CD4-positive, CD25-positive, alpha-beta regulatory T cell (primary cell): ENCODE results near the gene AHI1. TPM values are rescaled to one million over a fixed set of nuclear protein-coding genes. Genes with fewer than 3 reads are reported as not detected.
A peak's percentile ranks its signal among the peaks of the same experiment; 100 is the strongest.

Source experiments
- ATAC-seq, 2 donors: fragments of 150-1000 bp; cut with Tn5 transposase; one replicate each; pipeline ENCODE4 v1.10.0; 2021; ENCODE audit warnings: low read depth in 2 of 2, moderate number of reproducible peaks in 2 of 2, moderate library complexity in 1 of 2
- DNase-seq, 3 donors: peaks; one replicate each; pipeline versions ENCODE4 v3.0.0 to v3.0.0-alpha.2; 2012 to 2022; ENCODE audit warnings: mixed read lengths in 1 of 3
- H3K27ac ChIP-seq: one replicate; pipeline ENCODE4 v1.7.0; 2013; ENCODE audit warnings: mild to moderate bottlenecking, low read length; ENCODE audit not compliant: insufficient read depth, poor library complexity, severe bottlenecking
- H3K27me3 ChIP-seq: one replicate; pipeline ENCODE4 v1.7.0; 2013; ENCODE audit warnings: low read length; ENCODE audit not compliant: control insufficient read depth, insufficient read depth
- H3K36me3 ChIP-seq: one replicate; pipeline ENCODE4 v1.7.0; 2013; ENCODE audit warnings: mild to moderate bottlenecking, low read length, moderate library complexity; ENCODE audit not compliant: control insufficient read depth, insufficient read depth
- H3K4me1 ChIP-seq: 2 replicates; pipeline ENCODE4 v1.7.0; 2013; ENCODE audit warnings: mild to moderate bottlenecking, low read length; ENCODE audit not compliant: insufficient read depth, control insufficient read depth, poor library complexity, severe bottlenecking
- H3K4me3 ChIP-seq: one replicate; pipeline ENCODE4 v1.7.0; 2013; ENCODE audit warnings: low read depth, mild to moderate bottlenecking, low read length, moderate library complexity
- H3K9me3 ChIP-seq, 2 experiments: 1 replicate in 1 of 2; 2 replicates in 1 of 2; pipeline ENCODE4 v1.7.0; 2013; ENCODE audit warnings: low read length in 2 of 2, mild to moderate bottlenecking in 1 of 2, moderate library complexity in 1 of 2; ENCODE audit not compliant: control insufficient read depth in 2 of 2
- H3K27ac Mint-ChIP-seq, 3 donors: one replicate each; pipeline ENCODE4 v1.8.0; 2020 to 2022; ENCODE audit warnings: mild to moderate bottlenecking in 3 of 3, mixed read lengths in 3 of 3, moderate library complexity in 2 of 3
- H3K27me3 Mint-ChIP-seq: one replicate; pipeline ENCODE4 v1.8.0; 2022; ENCODE audit warnings: mild to moderate bottlenecking, mixed read lengths
- H3K36me3 Mint-ChIP-seq: one replicate; pipeline ENCODE4 v1.8.0; 2020; ENCODE audit warnings: mixed read lengths
- H3K4me1 Mint-ChIP-seq, 4 donors: one replicate each; pipeline ENCODE4 v1.8.0; 2020 to 2022; ENCODE audit warnings: mixed read lengths in 4 of 4, mild to moderate bottlenecking in 1 of 4
- H3K4me3 Mint-ChIP-seq, 4 donors: one replicate each; pipeline ENCODE4 v1.8.0; 2020 to 2022; ENCODE audit warnings: mild to moderate bottlenecking in 4 of 4, mixed read lengths in 4 of 4, moderate library complexity in 3 of 4
- H3K9me3 Mint-ChIP-seq, 7 donors: one replicate each; pipeline ENCODE4 v1.8.0; 2020 to 2022; ENCODE audit warnings: mixed read lengths in 7 of 7, mild to moderate bottlenecking in 3 of 7, moderate library complexity in 2 of 7
- polyA plus RNA-seq, 4 donors: library from polyadenylated mRNA; unstranded; fragments of 300-500 nt; fragmentation: Illumina TruSeq; gene quantifications; one replicate each; pipeline ENCODE4 v1.2.3, GENCODE V29; 2021
- total RNA-seq: library from RNA; stranded (reverse); gene quantifications from one replicate; pipeline ENCODE4 v1.2.3, GENCODE V29; 2022

AHI1 gene
- total and polyA plus RNA-seq, 5 donors from 2014 or later = 1.3 to 12.9 (median 2.2) TPM

DNA sequence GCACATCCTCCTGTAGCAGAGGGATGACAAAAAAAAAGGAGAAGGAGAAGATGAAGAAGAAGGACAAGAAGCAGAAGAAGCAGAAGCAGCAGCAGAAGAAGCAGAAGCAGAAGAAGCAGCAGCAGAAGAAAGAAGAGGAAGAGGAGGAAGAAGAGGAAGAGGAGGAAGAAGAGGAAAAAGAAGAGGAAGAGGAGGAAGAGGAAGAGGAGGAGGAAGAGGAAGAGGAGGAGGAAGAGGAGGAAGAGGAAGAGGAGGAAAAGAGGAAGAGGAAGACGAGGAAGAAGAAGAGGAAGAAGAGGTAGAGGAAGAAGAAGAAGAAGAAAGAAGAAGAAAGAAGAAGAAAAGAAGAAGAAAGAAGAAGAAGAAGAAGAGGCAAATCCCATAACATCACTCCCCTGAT is 35.0 kb upstream of the AHI1 start:
- Histone ChIP-seq H3K36me3 (no peaks in the 10 kb centered on the region), H3K27ac (no peak overlapping the region), H3K4me3 (no peak overlapping the region), H3K9me3 (no peaks in the 10 kb centered on the region), H3K4me1 (no peaks in the 10 kb centered on the region), H3K27me3 (peaks cover 2% of the 10 kb centered on the region)
- H3K9me3 Mint-ChIP-seq = no peaks in the 10 kb centered on the region
- peaks cover 0 to 5% (median 4%) of the 10 kb centered on the region in 4 donors for H3K4me1 Mint-ChIP-seq
- no peaks in the 10 kb centered on the region for H3K27me3 Mint-ChIP-seq
- H3K4me3 Mint-ChIP-seq = no peak overlapping the region
- H3K36me3 Mint-ChIP-seq = no peaks in the 10 kb centered on the region
- H3K27ac Mint-ChIP-seq = no peak overlapping the region
- ATAC-seq = no peak
- no peak for DNase-seq

DNA sequence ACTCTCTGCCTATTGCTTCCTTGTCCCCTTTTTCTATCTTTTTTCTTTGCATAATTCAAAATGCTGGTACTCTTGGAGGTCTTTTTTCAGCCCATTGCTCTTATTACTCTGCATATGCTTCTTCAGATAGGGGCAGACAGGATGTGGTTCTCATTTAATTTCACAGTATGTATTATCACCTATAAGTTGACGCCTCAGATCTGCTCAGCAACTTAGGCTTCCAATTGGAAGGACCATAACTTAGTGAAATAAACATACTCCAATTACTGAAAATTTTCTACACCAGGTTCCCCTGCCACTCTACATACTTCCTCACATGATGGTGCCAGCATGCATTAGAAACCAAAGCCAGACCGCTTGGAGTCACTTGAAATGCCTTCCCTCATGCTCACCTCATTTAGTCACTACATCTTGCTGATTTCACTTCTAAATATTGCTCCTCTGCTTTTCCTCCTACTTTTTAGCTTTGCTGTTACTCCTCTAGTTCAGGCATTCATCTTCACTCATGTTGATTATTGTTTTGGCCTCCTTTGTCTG is 34.5 kb upstream of the AHI1 start:
- no peaks in the 10 kb centered on the region for H3K36me3 Mint-ChIP-seq
- Histone ChIP-seq H3K36me3 (no peaks in the 10 kb centered on the region), H3K4me3 (no peak overlapping the region), H3K27me3 (peaks cover 2% of the 10 kb centered on the region), H3K4me1 (no peaks in the 10 kb centered on the region), H3K9me3 (no peaks in the 10 kb centered on the region), H3K27ac (no peak overlapping the region)
- no peak overlapping the region for H3K27ac Mint-ChIP-seq
- no peaks in the 10 kb centered on the region for H3K27me3 Mint-ChIP-seq
- no peaks in the 10 kb centered on the region for H3K9me3 Mint-ChIP-seq
- H3K4me3 Mint-ChIP-seq = no peak overlapping the region
- ATAC-seq = no peak
- peaks cover 0 to 5% (median 4%) of the 10 kb centered on the region in 4 donors for H3K4me1 Mint-ChIP-seq
- DNase-seq = peak in 1 of 3 donors; percentile 4

GRCh38 chr6:135530113-135530512 is 32.6 kb upstream of the AHI1 start:
- Mint-ChIP-seq H3K27ac (no peak overlapping the region), H3K9me3 (no peaks in the 10 kb centered on the region), H3K36me3 (no peaks in the 10 kb centered on the region), H3K4me3 (no peak overlapping the region), H3K27me3 (no peaks in the 10 kb centered on the region), H3K4me1 (no peaks in the 10 kb centered on the region)
- Histone ChIP-seq H3K9me3 (no peaks in the 10 kb centered on the region), H3K4me1 (no peaks in the 10 kb centered on the region), H3K36me3 (no peaks in the 10 kb centered on the region), H3K27me3 (peaks cover 2% of the 10 kb centered on the region), H3K4me3 (no peak overlapping the region), H3K27ac (no peak overlapping the region)
- ATAC-seq (no peak), DNase-seq (no peak)

- Histone ChIP-seq H3K4me3 (no peak overlapping the region), H3K9me3 (no peaks in the 10 kb centered on the region), H3K27me3 (no peaks in the 10 kb centered on the region), H3K36me3 (no peaks in the 10 kb centered on the region), H3K4me1 (no peaks in the 10 kb centered on the region), H3K27ac (no peak overlapping the region)
- no peaks in the 10 kb centered on the region for H3K27me3 Mint-ChIP-seq
- H3K4me1 Mint-ChIP-seq = no peaks in the 10 kb centered on the region
- H3K36me3 Mint-ChIP-seq = no peaks in the 10 kb centered on the region
- DNase-seq (no peak), ATAC-seq (no peak)
- H3K27ac Mint-ChIP-seq = no peak overlapping the region
- no peak overlapping the region for H3K4me3 Mint-ChIP-seq
- H3K9me3 Mint-ChIP-seq = no peaks in the 10 kb centered on the region
These were observed 30.4 kb upstream of the AHI1 start for GRCh38 chr6:135527960-135528249.

DNA sequence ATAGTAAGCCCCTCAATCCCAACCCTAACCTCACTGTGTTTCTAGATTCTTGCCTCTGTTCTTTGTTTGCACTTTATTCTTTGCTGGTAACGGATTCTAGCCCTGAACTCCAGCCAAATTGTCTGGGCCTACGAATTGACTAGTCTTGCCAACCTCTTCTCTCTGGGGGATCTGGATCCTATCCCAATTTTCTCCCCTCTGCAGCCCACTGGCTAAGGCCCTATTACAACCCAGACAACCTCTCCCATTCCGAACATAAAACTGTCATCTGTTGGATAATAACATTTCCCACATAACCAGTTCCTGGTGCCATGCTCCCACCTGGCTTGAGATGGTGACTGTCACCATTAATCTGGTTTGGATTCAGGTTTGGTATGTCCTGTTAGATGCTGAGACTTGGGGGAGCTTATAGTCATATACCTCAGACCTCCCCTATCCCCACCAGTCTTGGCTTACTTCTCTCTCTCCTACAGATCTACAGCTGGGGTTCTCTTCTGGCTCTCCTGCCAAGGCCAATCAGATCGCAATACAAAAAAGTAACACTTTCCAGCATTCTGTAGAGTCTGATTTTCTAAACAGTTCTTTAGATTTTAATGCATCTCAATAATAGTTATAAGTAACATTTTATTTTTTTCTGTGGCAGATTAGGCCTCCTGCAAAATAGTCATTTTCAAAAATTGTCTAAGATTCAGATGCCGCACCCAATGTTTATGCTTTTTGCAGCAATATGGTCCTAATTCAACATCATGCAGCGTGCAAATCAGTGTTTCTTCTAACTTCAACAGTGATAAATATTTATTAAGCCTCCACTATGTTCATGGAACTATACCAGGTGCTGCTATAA is 29.8 kb upstream of the AHI1 start:
- Mint-ChIP-seq H3K27ac (no peak overlapping the region), H3K4me3 (no peak overlapping the region), H3K36me3 (no peaks in the 10 kb centered on the region), H3K27me3 (no peaks in the 10 kb centered on the region), H3K4me1 (no peaks in the 10 kb centered on the region), H3K9me3 (no peaks in the 10 kb centered on the region)
- no peaks in the 10 kb centered on the region for H3K27me3 ChIP-seq
- H3K36me3 ChIP-seq = no peaks in the 10 kb centered on the region
- ATAC-seq = no peak
- H3K4me3 ChIP-seq = no peak overlapping the region
- H3K4me1 ChIP-seq = no peaks in the 10 kb centered on the region
- H3K27ac ChIP-seq = no peak overlapping the region
- no peaks in the 10 kb centered on the region for H3K9me3 ChIP-seq
- DNase-seq = no peak

DNA sequence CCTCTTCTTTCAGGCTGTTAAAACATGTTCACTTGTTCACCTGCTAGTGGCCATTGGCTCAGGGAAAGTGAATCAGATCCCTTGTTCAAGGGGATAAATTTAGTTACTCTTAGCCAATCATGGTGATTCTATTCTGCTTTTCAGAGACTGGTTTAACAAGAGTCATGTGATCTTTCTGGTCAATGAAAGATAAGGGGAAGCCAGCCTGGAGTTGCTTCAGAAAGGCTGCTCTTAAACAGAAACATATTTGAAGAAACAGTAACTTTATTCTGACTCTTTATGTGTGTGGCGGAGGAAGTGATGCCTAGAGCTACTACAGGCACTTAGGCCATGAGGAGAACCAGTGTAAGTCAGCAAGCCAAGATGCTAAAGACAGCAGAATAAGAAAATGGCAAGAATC is 28.1 kb upstream of the AHI1 start:
- Histone ChIP-seq H3K4me3 (no peak overlapping the region), H3K36me3 (no peaks in the 10 kb centered on the region), H3K27me3 (no peaks in the 10 kb centered on the region), H3K4me1 (no peaks in the 10 kb centered on the region), H3K27ac (no peak overlapping the region), H3K9me3 (no peaks in the 10 kb centered on the region)
- ATAC-seq (no peak), DNase-seq (no peak)
- peaks cover 4% of the 10 kb centered on the region for H3K27me3 Mint-ChIP-seq
- H3K36me3 Mint-ChIP-seq = no peaks in the 10 kb centered on the region
- no peaks in the 10 kb centered on the region for H3K9me3 Mint-ChIP-seq
- H3K4me3 Mint-ChIP-seq = no peak overlapping the region
- no peak overlapping the region for H3K27ac Mint-ChIP-seq
- H3K4me1 Mint-ChIP-seq = no peaks in the 10 kb centered on the region

- Mint-ChIP-seq H3K36me3 (no peaks in the 10 kb centered on the region), H3K9me3 (peaks cover 0 to 5% (median 0%) of the 10 kb centered on the region in 7 donors), H3K4me3 (no peak overlapping the region), H3K27me3 (peaks cover 4% of the 10 kb centered on the region), H3K27ac (no peak overlapping the region), H3K4me1 (no peaks in the 10 kb centered on the region)
- Histone ChIP-seq H3K27ac (no peak overlapping the region), H3K4me3 (no peak overlapping the region), H3K36me3 (no peaks in the 10 kb centered on the region), H3K9me3 (no peaks in the 10 kb centered on the region), H3K27me3 (no peaks in the 10 kb centered on the region), H3K4me1 (no peaks in the 10 kb centered on the region)
- no peak for DNase-seq
- no peak for ATAC-seq
These were observed 25.6 kb upstream of the AHI1 start for GRCh38 chr6:135522965-135523692.
